CD4-positive, alpha-beta T cell treated with Interleukin-15 for 4 hours (primary cell): ENCODE data around the gene WDR73.

ENCODE experiments used
- DNase-seq: peaks from one replicate; pipeline ENCODE4 v3.0.0-alpha.2; 2020; ENCODE audit warnings: low spot score

The WDR73 gene

GRCh38 chr15:84611631-84612030, 42.5 kb downstream of the WDR73 start:
- no peak for DNase-seq

- no peak for DNase-seq
Observed at GRCh38 chr15:84609818-84610525, 44.1 kb downstream of the WDR73 start.

- DNase-seq = no peak
Observed at GRCh38 chr15:84608707-84609284, 45.3 kb downstream of the WDR73 start.

GRCh38 chr15:84606653-84607120, 47.4 kb downstream of the WDR73 start:
- DNase-seq = no peak

- no peak for DNase-seq
Observed at GRCh38 chr15:84605554-84605882, 48.6 kb downstream of the WDR73 start.

- peak; percentile 44 for DNase-seq
Observed at GRCh38 chr15:84604826-84605553, 49.1 kb downstream of the WDR73 start.

- DNase-seq = no peak
Observed at GRCh38 chr15:84603630-84604379, 50.3 kb downstream of the WDR73 start.

GRCh38 chr15:84601555-84601838, 52.6 kb downstream of the WDR73 start:
- DNase-seq = no peak

- DNase-seq = peak; percentile 90
Observed at GRCh38 chr15:84600687-84601554, 53.2 kb downstream of the WDR73 start, which contains the start of gene ZSCAN2. Gene ZSCAN2, plus strand, starts transcription at chr15:84601009. Its CDS starts 2,919 bp downstream, at chr15:84603928.

- peak; percentile 57 for DNase-seq
Observed at GRCh38 chr15:84600331-84600686, 53.8 kb downstream of the WDR73 start.

GRCh38 chr15:84599906-84600305, 54.2 kb downstream of the WDR73 start:
- no peak for DNase-seq

GRCh38 chr15:84598993-84599392, 55.1 kb downstream of the WDR73 start:
- DNase-seq = peak; percentile 12

GRCh38 chr15:84598250-84598649, 55.8 kb downstream of the WDR73 start:
- DNase-seq = peak; percentile 58

GRCh38 chr15:84597296-84597695, 56.8 kb downstream of the WDR73 start:
- no peak for DNase-seq

- no peak for DNase-seq
Observed at GRCh38 chr15:84595660-84596059, 58.4 kb downstream of the WDR73 start.

- no peak for DNase-seq
Observed at GRCh38 chr15:84594617-84595290, 59.3 kb downstream of the WDR73 start.

- DNase-seq = no peak
Observed at GRCh38 chr15:84591815-84592214, 62.3 kb downstream of the WDR73 start.

GRCh38 chr15:84590406-84590805, 63.7 kb downstream of the WDR73 start:
- DNase-seq = no peak
